Esophagus squamous epithelium (tissue), 4 donors: ENCODE measurements around the gene AGR2.

Source experiments
- POLR2A ChIP-seq, 4 donors: fragments of 450-650 bp; IDR thresholded peaks; one replicate each; pipeline ENCODE4 v1.6.1; 2017; ENCODE audit warnings: antibody characterized with exemption in 4 of 4, mild to moderate bottlenecking in 4 of 4, moderate library complexity in 3 of 4
- TF ChIP-seq, protein P1 (sequence below), 6 experiments: fragments of 450-650 bp in 4 of 6; fragments of 200-600 bp in 2 of 6; sonication (generic) in 2 of 6; IDR thresholded peaks; one replicate each; pipeline ENCODE4 v1.5.1; 2016 to 2019; ENCODE audit warnings: antibody characterized with exemption in 6 of 6, mild to moderate bottlenecking in 4 of 6, moderate library complexity in 4 of 6

- TF ChIP-seq, protein P1, sequence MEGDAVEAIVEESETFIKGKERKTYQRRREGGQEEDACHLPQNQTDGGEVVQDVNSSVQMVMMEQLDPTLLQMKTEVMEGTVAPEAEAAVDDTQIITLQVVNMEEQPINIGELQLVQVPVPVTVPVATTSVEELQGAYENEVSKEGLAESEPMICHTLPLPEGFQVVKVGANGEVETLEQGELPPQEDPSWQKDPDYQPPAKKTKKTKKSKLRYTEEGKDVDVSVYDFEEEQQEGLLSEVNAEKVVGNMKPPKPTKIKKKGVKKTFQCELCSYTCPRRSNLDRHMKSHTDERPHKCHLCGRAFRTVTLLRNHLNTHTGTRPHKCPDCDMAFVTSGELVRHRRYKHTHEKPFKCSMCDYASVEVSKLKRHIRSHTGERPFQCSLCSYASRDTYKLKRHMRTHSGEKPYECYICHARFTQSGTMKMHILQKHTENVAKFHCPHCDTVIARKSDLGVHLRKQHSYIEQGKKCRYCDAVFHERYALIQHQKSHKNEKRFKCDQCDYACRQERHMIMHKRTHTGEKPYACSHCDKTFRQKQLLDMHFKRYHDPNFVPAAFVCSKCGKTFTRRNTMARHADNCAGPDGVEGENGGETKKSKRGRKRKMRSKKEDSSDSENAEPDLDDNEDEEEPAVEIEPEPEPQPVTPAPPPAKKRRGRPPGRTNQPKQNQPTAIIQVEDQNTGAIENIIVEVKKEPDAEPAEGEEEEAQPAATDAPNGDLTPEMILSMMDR (IDR thresholded peaks at IDR 0.05), result no peak
- no peak for TF ChIP-seq POLR2A (IDR thresholded peaks at IDR 0.05)
These were observed 12.7 kb upstream of the AGR2 start for GRCh38 chr7:16817536-16817935.
